CD4-positive, alpha-beta T cell treated with Interleukin-17A for 1 hour (primary cell): ENCODE data around the gene THAP12.
"Not testable (repeated sequence)": the region's sequence is repeated elsewhere in the genome, so short reads cannot be mapped to it uniquely, and the experiment has no call there.

Experiments
- DNase-seq: peaks from one replicate; pipeline ENCODE4 v3.0.0-alpha.2; 2020

THAP12 gene

DNA sequence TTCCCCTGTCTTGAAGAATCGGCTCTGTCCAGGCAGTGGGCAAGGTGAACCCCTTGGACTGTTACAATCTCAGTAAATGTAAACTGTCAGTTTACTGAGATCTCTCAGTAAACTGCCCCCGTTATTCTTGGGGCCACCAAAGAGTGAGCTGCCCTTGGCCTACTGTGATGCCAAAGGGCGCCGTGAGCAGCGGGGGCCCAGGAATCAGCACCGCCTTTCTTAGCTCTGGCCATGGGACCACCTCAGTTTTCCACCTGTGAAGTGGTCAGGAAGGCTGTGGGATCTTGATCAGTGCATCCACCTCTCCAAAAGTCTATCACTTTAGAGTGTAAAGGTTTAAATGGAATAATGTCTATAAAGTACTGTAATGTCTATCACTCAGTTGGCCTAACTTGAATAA lies 57.1 kb downstream of the THAP12 start:
- DNase-seq: no peak

GRCh38 chr11:76323375-76323774 lies 57.6 kb downstream of the THAP12 start:
- DNase-seq: not testable (repeated sequence)

DNA sequence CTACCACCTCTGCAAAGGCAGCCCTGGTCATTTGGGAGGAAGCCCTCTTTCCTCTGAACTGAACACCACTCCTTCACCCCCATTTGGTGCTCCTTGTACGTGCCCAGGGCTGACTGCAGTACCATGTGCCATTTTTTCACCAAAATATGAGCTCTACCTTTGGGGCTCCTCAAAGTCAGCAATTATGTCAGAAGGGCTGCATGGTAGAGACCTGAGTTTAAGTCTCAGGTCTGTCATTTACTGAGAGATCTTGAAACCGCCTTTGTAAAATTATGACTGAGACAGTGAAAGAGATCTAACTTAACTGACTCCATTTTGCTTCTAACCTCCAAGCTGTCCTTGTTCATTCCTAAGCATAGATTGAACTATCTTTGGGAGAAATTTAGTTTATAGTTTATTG lies 58.0 kb downstream of the THAP12 start:
- DNase-seq: no peak

- no peak for DNase-seq
Measured at GRCh38 chr11:76322540-76322939, 58.4 kb downstream of the THAP12 start.

- no peak for DNase-seq
Measured at GRCh38 chr11:76321820-76322524, 59.0 kb downstream of the THAP12 start.

- no peak for DNase-seq
Measured at GRCh38 chr11:76321340-76321739, 59.6 kb downstream of the THAP12 start.

GRCh38 chr11:76320929-76321328 lies 60.0 kb downstream of the THAP12 start:
- DNase-seq: no peak

DNA sequence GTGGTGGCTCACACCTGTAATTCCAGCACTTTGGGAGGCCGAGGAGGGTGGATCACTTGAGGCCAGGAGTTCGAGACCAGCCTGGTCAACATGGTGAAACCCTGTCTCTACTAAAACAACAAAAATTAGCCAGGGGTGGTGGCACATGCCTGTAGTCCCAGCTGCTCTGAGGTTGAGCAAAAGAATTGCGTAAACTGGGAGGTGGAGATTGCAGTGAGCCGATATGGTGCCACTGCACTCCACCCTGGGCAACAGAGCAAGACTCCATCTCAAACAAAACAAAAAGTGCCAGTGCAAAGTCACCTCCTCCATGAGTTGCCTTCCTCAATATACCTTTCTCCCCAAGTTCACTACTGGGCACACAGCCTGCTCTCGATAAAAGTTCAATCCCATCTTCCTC lies 61.1 kb downstream of the THAP12 start:
- DNase-seq: not testable (repeated sequence)

DNA sequence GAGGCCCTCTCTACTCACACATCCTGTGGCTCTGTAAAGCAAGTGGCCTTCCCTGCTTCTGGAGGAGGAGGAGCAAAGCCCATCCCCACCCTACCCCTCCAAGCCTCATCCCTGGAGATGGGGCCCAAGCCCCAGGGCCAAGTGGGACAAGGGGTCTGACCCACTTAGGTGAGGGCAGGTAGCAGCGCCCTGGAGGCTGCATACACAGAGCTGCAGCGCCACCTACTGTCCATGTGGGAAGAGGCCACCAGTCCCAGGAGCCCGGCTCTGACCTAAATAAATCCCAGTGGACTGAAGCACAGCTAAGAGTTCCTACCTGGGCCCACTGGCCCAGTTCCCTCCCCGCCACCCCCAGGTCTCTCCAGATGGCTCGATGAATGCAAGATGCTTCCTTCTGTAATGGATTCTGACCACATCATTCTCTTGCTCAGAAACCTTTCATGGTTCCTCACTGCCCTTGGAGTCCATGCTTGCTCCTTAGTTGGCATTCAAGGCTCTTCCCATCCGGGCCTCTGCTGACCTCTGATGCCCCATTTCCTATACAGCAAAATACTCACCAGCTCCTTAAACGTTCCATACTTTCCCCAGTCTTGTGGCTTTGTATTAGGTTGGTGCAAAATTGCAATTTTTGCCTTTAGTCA lies 62.1 kb downstream of the THAP12 start:
- DNase-seq: peak; percentile 84

DNA sequence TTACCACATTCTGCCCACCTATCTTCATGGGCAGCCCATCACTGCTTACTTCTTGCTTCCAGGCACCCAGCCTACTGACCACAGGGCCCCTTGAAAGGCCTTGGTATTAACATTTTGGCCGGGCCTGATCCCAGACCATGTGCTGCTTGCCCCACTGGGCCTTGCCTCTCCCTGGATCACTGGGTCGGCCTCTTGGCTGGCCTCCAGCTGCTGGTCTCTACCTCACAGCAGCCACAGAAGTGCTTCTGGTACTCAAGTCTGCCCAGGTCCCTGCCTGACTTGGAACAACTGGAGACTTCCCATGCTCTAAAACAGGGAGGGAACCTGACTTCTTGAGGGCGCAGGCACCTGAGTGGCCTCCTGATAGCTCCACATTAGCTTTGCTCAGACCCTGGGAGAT lies 63.6 kb downstream of the THAP12 start:
- DNase-seq: no peak

- DNase-seq: no peak
Measured at GRCh38 chr11:76316726-76317125, 64.2 kb downstream of the THAP12 start.

- no peak for DNase-seq
Measured at GRCh38 chr11:76315182-76315853, 65.6 kb downstream of the THAP12 start.

- no peak for DNase-seq
Measured at GRCh38 chr11:76314741-76315090, 66.2 kb downstream of the THAP12 start.

GRCh38 chr11:76313913-76314740 lies 66.8 kb downstream of the THAP12 start:
- no peak for DNase-seq

- no peak for DNase-seq
Measured at GRCh38 chr11:76313271-76313670, 67.7 kb downstream of the THAP12 start.

DNA sequence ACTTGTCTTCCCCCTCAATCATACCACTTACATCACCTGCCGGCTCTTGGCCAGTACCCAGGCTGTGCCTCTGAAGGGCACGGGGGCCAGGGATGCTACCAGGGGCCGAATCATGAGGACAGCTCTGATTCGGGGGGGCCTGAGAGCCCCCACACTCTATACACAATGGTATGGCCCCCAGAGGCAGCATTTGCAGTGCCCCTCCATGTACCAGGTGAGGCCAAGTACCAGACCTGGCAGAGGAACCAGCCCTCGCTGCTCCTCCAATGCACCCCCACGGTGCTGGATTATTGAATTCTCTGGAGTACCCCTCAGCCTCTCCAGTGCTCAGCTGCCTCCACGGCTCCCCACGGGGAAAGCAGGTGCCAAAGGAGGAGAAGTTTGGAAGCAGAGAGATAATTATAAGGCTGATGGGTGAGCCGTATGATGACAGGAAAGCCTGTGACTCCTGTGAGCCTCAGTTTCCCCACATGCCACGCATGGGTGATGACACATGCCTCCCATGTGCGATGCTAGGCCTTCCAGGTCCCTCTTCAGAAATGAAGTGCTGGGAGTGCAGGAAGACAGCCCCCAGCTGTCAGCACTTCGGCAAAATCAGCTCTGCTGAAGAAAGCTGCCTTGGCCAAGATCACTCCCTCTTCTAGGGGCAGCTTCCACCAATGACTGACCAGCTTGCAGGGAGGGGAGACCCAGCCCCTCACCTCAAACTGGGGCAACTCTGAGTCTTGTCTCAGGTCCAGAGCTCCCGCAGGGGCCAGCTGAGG lies 69.9 kb downstream of the THAP12 start:
- DNase-seq: no peak

DNA sequence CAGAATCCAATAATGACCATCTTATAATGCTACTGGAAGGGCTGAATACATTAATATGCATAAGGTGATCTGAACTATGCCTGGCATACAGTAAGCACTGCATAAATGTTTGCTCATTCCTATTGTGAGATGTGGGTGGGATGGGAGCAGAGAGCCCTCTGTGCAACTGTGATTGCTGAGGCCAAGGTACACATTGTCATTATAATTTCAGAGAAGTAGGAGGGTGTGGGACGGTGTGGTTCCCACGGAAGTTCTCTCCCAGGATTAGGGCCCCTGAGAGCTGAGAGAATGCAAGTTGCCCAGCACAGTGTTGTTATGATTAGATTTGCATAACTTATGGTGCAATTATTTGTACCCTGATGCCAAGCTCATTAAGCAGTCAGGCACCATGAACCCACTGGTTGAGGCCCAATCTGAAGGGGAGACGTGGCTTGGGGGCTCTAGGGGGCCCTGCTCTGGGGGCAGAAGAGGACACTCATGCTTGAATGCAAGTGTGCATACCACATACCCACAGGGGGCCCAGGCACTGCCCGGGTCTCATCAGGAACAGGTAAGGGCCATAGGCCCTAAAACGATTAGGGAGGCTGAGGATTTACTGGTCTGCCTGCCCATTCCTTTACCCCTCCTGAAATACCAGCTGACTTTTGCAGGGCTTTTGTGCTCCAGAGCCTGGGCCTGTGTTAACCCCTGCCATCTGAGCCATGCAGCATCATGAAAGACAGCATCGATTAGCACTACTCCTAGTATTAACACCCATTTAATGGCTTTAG lies 72.8 kb downstream of the THAP12 start:
- DNase-seq: no peak

GRCh38 chr11:76307396-76307795 lies 73.5 kb downstream of the THAP12 start:
- DNase-seq: no peak

GRCh38 chr11:76303399-76303798 lies 77.5 kb downstream of the THAP12 start:
- DNase-seq: no peak

- DNase-seq: no peak
Measured at GRCh38 chr11:76302996-76303395, 77.9 kb downstream of the THAP12 start.
